Keratinocyte (primary cell): ENCODE data around the gene STX18.
"Not testable (repeated sequence)": the region's sequence is repeated elsewhere in the genome, so short reads cannot be mapped to it uniquely, and the experiment has no call there.

ENCODE experiments used
- EZH2 ChIP-seq: IDR thresholded peaks from one replicate; pipeline ENCODE4 v1.6.1; 2012; ENCODE audit warnings: inconsistent platforms, mild to moderate bottlenecking, low read length, moderate library complexity
- TF ChIP-seq, protein P1 (sequence below), 3 experiments: IDR thresholded peaks in 1 of 3; conservative IDR thresholded peaks in 1 of 3; optimal IDR thresholded peaks in 1 of 3; 2 replicates in 2 of 3; 3 replicates in 1 of 3; pipeline versions ENCODE3 to v1.5.1; 2011; ENCODE audit warnings: low read length in 3 of 3, mild to moderate bottlenecking in 3 of 3, moderate library complexity in 2 of 3, control low read depth in 1 of 3, inconsistent platforms in 1 of 3; ENCODE audit not compliant: insufficient read depth in 2 of 3; ENCODE audit errors: extremely low read depth in 1 of 3

DNA sequence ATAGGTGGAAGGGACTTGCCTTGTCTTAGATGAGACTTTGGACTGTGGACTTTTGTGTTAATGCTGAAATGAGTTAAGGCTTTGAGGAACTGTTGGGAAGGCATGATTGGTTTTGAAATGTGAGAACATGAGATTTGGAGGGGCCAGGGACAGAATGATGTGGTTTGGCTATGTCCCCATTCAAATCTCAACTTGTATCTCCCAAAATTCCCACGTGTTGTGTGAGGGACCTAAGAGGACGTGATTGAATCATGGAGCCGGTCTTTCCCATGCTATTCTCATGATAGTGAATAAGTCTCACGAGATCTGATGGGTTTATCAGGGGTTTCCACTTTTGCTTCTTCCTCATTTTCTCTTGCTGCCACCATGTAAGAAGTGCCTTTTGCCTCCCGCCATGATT is 10.2 kb upstream of the STX18 start:
- TF ChIP-seq, protein P1, sequence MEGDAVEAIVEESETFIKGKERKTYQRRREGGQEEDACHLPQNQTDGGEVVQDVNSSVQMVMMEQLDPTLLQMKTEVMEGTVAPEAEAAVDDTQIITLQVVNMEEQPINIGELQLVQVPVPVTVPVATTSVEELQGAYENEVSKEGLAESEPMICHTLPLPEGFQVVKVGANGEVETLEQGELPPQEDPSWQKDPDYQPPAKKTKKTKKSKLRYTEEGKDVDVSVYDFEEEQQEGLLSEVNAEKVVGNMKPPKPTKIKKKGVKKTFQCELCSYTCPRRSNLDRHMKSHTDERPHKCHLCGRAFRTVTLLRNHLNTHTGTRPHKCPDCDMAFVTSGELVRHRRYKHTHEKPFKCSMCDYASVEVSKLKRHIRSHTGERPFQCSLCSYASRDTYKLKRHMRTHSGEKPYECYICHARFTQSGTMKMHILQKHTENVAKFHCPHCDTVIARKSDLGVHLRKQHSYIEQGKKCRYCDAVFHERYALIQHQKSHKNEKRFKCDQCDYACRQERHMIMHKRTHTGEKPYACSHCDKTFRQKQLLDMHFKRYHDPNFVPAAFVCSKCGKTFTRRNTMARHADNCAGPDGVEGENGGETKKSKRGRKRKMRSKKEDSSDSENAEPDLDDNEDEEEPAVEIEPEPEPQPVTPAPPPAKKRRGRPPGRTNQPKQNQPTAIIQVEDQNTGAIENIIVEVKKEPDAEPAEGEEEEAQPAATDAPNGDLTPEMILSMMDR (optimal IDR thresholded peaks at IDR 0.05 in 1 of 3, IDR thresholded peaks at IDR 0.05 in 1 of 3, conservative IDR thresholded peaks at IDR 0.05 in 1 of 3; ENCODE audit: extremely low read depth in 1 of 3, insufficient read depth in 2 of 3, low read length in 3 of 3), result not testable (repeated sequence)
- not testable (repeated sequence) for TF ChIP-seq EZH2
